Measurements from ENCODE around the gene PPP1R14B. TPM values are rescaled to one million over a fixed set of nuclear protein-coding genes. Genes with fewer than 3 reads are reported as not detected.

PPP1R14B gene
- total RNA-seq, 4 donors from 2014 or later = 34.2 to 103 (median 83.8) TPM

DNA sequence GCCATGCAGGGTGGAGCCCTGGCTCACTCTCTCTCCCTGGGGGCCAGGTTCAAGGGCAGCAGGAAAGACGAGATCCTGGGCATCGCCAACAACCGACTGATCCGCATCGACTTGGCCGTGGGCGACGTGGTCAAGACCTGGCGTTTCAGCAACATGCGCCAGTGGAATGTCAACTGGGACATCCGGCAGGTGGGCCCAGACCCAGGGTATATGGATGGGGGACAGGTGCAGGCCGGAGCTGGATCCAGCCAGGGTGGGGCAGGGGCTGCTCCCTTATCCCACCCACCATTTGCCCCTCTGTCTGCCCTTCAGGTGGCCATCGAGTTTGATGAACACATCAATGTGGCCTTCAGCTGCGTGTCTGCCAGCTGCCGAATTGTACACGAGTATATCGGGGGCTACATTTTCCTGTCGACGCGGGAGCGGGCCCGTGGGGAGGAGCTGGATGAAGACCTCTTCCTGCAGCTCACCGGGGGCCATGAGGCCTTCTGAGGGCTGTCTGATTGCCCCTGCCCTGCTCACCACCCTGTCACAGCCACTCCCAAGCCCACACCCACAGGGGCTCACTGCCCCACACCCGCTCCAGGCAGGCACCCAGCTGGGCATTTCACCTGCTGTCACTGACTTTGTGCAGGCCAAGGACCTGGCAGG lies 23.6 kb downstream of the PPP1R14B start:
- Histone ChIP-seq H3K36me3 (peaks cover 0 to 7% of the 10 kb centered on the region in 2 donors), H3K4me3 (replicated peaks in 1 of 3) (no peak overlapping the region), H3K4me1 (peaks cover 21% of the 10 kb centered on the region in 2 donors), H3K27ac (no peak overlapping the region), H3K27me3 (no peaks in the 10 kb centered on the region), H3K9me3 (no peaks in the 10 kb centered on the region)
- 83 to 91% methylated on average over 20 to 23 of the region's 24 CpGs for WGBS, 2 donors
- TF ChIP-seq, protein P1, sequence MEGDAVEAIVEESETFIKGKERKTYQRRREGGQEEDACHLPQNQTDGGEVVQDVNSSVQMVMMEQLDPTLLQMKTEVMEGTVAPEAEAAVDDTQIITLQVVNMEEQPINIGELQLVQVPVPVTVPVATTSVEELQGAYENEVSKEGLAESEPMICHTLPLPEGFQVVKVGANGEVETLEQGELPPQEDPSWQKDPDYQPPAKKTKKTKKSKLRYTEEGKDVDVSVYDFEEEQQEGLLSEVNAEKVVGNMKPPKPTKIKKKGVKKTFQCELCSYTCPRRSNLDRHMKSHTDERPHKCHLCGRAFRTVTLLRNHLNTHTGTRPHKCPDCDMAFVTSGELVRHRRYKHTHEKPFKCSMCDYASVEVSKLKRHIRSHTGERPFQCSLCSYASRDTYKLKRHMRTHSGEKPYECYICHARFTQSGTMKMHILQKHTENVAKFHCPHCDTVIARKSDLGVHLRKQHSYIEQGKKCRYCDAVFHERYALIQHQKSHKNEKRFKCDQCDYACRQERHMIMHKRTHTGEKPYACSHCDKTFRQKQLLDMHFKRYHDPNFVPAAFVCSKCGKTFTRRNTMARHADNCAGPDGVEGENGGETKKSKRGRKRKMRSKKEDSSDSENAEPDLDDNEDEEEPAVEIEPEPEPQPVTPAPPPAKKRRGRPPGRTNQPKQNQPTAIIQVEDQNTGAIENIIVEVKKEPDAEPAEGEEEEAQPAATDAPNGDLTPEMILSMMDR (IDR thresholded peaks at IDR 0.05) = no peak
- TF ChIP-seq POLR2A (IDR thresholded peaks at IDR 0.05) = no peak
- no peak for DNase-seq
- intact Hi-C loops (cut with DNase I) = no loop called here

GRCh38 chr11:64222651-64223000 lies 24.1 kb downstream of the PPP1R14B start:
- Histone ChIP-seq H3K4me1 (peaks cover 18 to 21% of the 10 kb centered on the region in 2 donors), H3K4me3 (replicated peaks in 1 of 3) (no peak overlapping the region), H3K36me3 (peaks cover 0 to 7% of the 10 kb centered on the region in 2 donors), H3K9me3 (no peaks in the 10 kb centered on the region), H3K27me3 (no peaks in the 10 kb centered on the region), H3K27ac (no peak overlapping the region)
- no peak for DNase-seq
- intact Hi-C loops (cut with DNase I) = no loop called here
- TF ChIP-seq, protein P1 (IDR thresholded peaks at IDR 0.05) = no peak
- TF ChIP-seq POLR2A (IDR thresholded peaks at IDR 0.05) = no peak
- WGBS, 2 donors = 67 to 80% methylated on average over 8 to 9 of the region's 9 CpGs

DNA sequence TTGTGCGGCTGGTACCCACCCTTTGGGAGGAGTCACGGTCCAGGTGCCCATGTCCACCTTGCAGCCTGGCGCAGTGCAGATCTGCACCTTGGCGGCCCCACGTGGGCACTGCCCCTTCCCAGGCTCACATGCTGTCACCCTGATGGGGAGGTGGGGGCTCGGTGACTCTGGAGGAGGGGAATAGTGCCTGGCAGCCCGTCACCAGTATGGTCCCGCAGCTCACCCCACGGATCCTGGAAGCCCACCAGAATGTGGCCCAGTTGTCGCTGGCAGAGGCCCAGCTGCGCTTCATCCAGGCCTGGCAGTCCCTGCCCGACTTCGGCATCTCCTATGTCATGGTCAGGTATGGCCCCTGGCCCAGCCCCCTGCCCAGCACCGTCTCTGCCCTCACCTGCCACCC lies 25.9 kb downstream of the PPP1R14B start:
- 89 to 100% methylated on average over 6 to 9 of the region's 14 CpGs for WGBS, 2 donors

GRCh38 chr11:64220271-64220670 lies 26.5 kb downstream of the PPP1R14B start:
- Histone ChIP-seq H3K9me3 (no peaks in the 10 kb centered on the region), H3K4me1 (peaks cover 4% of the 10 kb centered on the region in 2 donors), H3K36me3 (peaks cover 0 to 7% of the 10 kb centered on the region in 2 donors), H3K27ac (no peak overlapping the region), H3K4me3 (replicated peaks in 1 of 3) (no peak overlapping the region), H3K27me3 (no peaks in the 10 kb centered on the region)
- WGBS, 2 donors = 90 to 100% methylated on average over 1 to 4 of the region's 17 CpGs
- TF ChIP-seq, protein P1 (IDR thresholded peaks at IDR 0.05) = no peak
- TF ChIP-seq POLR2A (IDR thresholded peaks at IDR 0.05) = no peak
- intact Hi-C loops (cut with DNase I) = no loop called here
- no peak for DNase-seq

More for the DNA sequence above, 25.9 kb downstream of the PPP1R14B start:
- intact Hi-C loops (cut with DNase I) = no loop called here
- Histone ChIP-seq H3K36me3 (peaks cover 0 to 7% of the 10 kb centered on the region in 2 donors), H3K9me3 (no peaks in the 10 kb centered on the region), H3K27ac (no peak overlapping the region), H3K27me3 (no peaks in the 10 kb centered on the region), H3K4me1 (peaks cover 7 to 9% of the 10 kb centered on the region in 2 donors), H3K4me3 (replicated peaks in 1 of 3) (no peak overlapping the region)
- DNase-seq = no peak
- TF ChIP-seq POLR2A (IDR thresholded peaks at IDR 0.05) = no peak
- TF ChIP-seq, protein P1 (IDR thresholded peaks at IDR 0.05) = no peak

- WGBS, 2 donors = 95% methylated on average over 3 to 8 of the region's 10 CpGs
- H3K4me1 ChIP-seq = no peaks in the 10 kb centered on the region
- H3K27ac ChIP-seq = no peak overlapping the region
- H3K36me3 ChIP-seq = peaks cover 0 to 7% of the 10 kb centered on the region in 2 donors
- TF ChIP-seq, protein P1 (IDR thresholded peaks at IDR 0.05) = no peak
- no peak for TF ChIP-seq POLR2A (IDR thresholded peaks at IDR 0.05)
- intact Hi-C loops (cut with DNase I) = no loop called here
- H3K4me3 ChIP-seq (replicated peaks in 1 of 3) = no peak overlapping the region
- no peaks in the 10 kb centered on the region for H3K27me3 ChIP-seq
- H3K9me3 ChIP-seq = no peaks in the 10 kb centered on the region
- DNase-seq = no peak
These were observed 27.0 kb downstream of the PPP1R14B start for GRCh38 chr11:64219755-64220154.

Measured in thyroid gland (tissue), 4 donors.